ENCODE results near the gene GIN1. TPM values are rescaled to one million over a fixed set of nuclear protein-coding genes. Genes with fewer than 3 reads are reported as not detected.

The GIN1 gene
- total and polyA plus RNA-seq, 9 of the 15 experiments (the other 6 are each of a cell fraction or from before 2014, with no cell fraction given), result 2.4 to 9.8 (median 7.8) TPM

GRCh38 chr5:103145196-103145595 is 25.3 kb upstream of the GIN1 start:
- 0 out of 2 replicates have a peak, but pooled peaks cover 1% of the 10 kb centered on the region for H3K9me3 ChIP-seq (replicated peaks; ENCODE audit: control insufficient read depth, insufficient read depth, low read depth, low read length)
- DNase-seq (ENCODE audit: extremely low read depth in 1 of 4, low spot score in 3 of 4), result no peak
- H3K79me2 ChIP-seq (ENCODE audit: control insufficient read depth, insufficient read depth, low read length), result no peaks in the 10 kb centered on the region
- H3K4me1 ChIP-seq (replicated peaks in 1 of 2; ENCODE audit: control insufficient read depth in 2 of 2, insufficient read depth in 2 of 2, low read length in 2 of 2), result no peaks in the 10 kb centered on the region
- no peak for ATAC-seq
- BruUV-seq (replicated peaks), result no TSS peak
- H3K4me3 ChIP-seq, result no peak overlapping the region
- ChIA-PET POLR2A (no interaction called here), CTCF (ENCODE audit: low intra/inter-chr PET ratio) (no interaction called here)
- H3K27ac ChIP-seq (ENCODE audit: extremely low read depth, low read depth, low read length), result no peak overlapping the region
- H3K4me2 ChIP-seq (ENCODE audit: insufficient read depth, low read length), result no peak overlapping the region
- no peaks in the 10 kb centered on the region for H4K20me1 ChIP-seq (replicated peaks; ENCODE audit: control insufficient read depth, insufficient read depth, low read length)
- no peaks in the 10 kb centered on the region for H3K27me3 ChIP-seq (ENCODE audit: control insufficient read depth in 2 of 2, insufficient read depth in 2 of 2, low read length in 2 of 2)
- H3K9me1 ChIP-seq (ENCODE audit: control insufficient read depth, insufficient read depth, low read length), result no peaks in the 10 kb centered on the region
- intact Hi-C loops (cut with micrococcal nuclease), result no loop called here
- in situ Hi-C loops (cut with MboI), result loop anchor here (10.0 kb wide), 1 partner anchor 360 kb away; no protein-coding TSS in a partner anchor
- no peak for FAIRE-seq
- peaks cover 29% of the 10 kb centered on the region; the same call in 2 of the 3 replicates for H3K36me3 ChIP-seq (ENCODE audit: control insufficient read depth, insufficient read depth, low read length)
- no peak for TF ChIP-seq TGIF2 (CRISPR knock-in tag; IDR thresholded peaks at IDR 0.05)
- TF ChIP-seq, protein P1, sequence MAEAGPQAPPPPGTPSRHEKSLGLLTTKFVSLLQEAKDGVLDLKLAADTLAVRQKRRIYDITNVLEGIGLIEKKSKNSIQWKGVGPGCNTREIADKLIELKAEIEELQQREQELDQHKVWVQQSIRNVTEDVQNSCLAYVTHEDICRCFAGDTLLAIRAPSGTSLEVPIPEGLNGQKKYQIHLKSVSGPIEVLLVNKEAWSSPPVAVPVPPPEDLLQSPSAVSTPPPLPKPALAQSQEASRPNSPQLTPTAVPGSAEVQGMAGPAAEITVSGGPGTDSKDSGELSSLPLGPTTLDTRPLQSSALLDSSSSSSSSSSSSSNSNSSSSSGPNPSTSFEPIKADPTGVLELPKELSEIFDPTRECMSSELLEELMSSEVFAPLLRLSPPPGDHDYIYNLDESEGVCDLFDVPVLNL (CRISPR knock-in tag; IDR thresholded peaks at IDR 0.05; ENCODE audit: low read depth), result no peak
- TF ChIP-seq HCFC1 (IDR thresholded peaks at IDR 0.05; ENCODE audit: low read depth, low read length), result no peak
- no peak for TF ChIP-seq SMARCE1 (IDR thresholded peaks at IDR 0.05)
- no peak for TF ChIP-seq JUND (IDR thresholded peaks at IDR 0.05; ENCODE audit: borderline replicate concordance, low read depth, low read length)
- TF ChIP-seq JUND (tag; IDR thresholded peaks at IDR 0.05; ENCODE audit: borderline replicate concordance, low read depth, low read length), result no peak
- no peak for TF ChIP-seq MAFG (tag; conservative IDR thresholded peaks at IDR 0.05)
- no peak overlapping the region for H2AFZ ChIP-seq (ENCODE audit: low read depth, low read length)
- no peak overlapping the region for H3K9ac ChIP-seq (ENCODE audit: insufficient read depth in 1 of 2, low read depth in 2 of 2, low read length in 2 of 2)
